ENCODE results near the gene TNFAIP8L2.
"Not testable (repeated sequence)": the region's sequence is repeated elsewhere in the genome, so short reads cannot be mapped to it uniquely, and the experiment has no call there.

TNFAIP8L2 gene

DNA sequence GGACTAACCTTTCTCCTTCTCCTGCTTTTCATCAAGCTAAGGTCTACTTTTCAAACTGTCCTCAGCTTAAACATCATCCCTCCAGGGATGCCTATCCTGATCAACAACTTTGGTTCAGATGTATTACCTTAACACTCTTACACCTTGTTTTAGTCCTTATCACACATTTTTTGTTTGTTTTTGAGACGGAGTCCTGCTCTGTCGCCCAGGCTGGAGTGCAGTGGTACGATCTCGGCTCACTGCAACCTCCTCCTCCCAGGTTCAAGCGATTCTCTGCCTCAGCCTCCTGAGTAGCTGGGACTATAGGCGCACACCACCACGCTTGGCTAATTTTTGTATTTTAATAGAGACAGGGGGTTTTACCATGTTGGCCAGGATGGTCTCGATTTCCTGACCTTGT, 32.2 kb downstream of the TNFAIP8L2 start:
- DNase-seq (ENCODE audit: low read depth in 3 of 3, low spot score in 1 of 3) = not testable (repeated sequence)

DNA sequence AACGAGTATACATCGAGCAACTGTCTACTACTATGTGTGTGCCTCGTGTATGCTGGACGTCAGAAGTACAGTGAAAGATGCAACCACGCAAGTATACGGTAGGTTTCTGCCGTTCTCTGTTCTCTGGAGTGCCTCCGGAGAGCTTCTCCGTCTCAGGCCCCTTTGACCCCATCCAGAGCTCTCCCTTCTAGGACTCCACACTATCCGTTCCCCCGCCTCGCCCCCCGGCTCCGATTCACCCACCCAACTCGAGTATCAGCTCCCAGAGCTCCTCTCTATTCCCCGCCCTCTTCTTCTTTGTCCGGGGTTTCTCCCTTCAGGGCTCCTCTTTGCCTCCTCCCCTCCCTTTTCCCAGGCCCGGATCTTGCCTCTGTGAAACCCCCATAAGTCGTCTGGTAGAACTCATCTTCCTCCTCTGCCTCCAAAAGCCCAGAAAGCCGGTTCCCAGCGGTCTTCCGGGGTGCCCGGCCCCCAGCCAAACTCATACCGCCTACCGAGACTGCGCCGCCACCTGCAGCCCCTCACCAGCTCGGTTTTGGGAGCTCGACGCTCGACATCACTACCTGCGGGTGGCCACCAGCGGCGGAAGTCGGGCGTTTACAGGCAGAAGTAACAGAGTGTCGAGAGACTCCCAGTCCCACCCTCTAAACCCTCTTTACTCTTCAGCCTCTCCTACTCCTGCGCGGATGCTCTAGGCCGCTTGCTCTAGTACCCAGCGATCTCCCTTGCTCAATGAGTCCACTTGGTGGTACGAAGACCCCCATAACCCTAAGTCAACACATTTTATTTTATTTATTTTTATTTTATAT, 33.4 kb downstream of the TNFAIP8L2 start, which contains the start of gene VPS72:
Gene VPS72 (minus strand): TSS at position 561 of the 809 bp plus-strand sequence. CDS start 76 bp downstream, at position 485.
- DNase-seq (ENCODE audit: low read depth in 3 of 3, low spot score in 1 of 3) = peak; percentile 53 to 68 (median 66)

DNA sequence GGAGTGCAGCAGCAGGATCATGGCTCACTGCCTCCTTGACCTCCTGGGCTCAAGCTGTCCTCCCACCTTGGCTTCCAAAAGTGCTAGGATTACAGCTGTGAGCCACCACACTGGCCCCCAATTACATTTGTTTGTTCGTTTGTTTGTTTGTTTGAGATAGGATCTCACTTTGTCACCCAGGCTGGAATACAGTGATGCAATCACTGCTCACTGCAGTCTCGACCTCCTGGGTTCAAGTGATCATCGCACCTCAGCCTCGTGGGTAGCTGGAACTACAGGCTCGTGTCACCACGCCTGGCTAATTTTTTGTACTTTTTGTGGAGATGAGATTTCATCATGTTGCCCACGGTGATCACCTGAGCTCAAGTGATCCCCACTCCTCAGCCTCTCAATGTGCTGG, 35.6 kb downstream of the TNFAIP8L2 start:
- no peak for DNase-seq (ENCODE audit: low read depth in 3 of 3, low spot score in 1 of 3)

DNA sequence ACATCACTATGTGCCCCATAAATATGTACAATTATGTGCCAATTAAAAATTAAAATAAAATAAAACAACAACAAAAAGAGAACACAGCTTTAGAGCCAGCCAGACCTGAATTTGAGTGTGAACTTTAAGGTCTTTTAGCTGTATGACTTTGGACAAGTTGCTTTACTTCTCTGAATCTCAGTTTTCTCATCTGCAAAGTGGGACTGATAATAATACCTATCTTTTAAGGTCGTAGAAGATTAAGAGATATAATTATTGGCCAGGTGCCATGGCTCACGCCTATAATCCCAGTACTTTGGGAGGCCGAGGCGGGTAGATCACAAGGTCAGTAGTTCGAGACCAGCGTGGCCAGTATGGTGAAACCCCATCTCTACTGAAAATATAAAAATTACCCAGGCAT, 36.9 kb downstream of the TNFAIP8L2 start:
- DNase-seq (ENCODE audit: low read depth in 3 of 3, low spot score in 1 of 3) = no peak

- DNase-seq (ENCODE audit: low read depth in 3 of 3, low spot score in 1 of 3) = no peak
Observed at GRCh38 chr1:151193856-151194255, 37.4 kb downstream of the TNFAIP8L2 start.

GRCh38 chr1:151194894-151195594, 38.6 kb downstream of the TNFAIP8L2 start:
- DNase-seq (ENCODE audit: low read depth in 3 of 3, low spot score in 1 of 3) = not testable (repeated sequence)

- no peak for DNase-seq (ENCODE audit: low read depth in 3 of 3, low spot score in 1 of 3)
Observed at GRCh38 chr1:151196292-151196800, 39.9 kb downstream of the TNFAIP8L2 start.

DNA sequence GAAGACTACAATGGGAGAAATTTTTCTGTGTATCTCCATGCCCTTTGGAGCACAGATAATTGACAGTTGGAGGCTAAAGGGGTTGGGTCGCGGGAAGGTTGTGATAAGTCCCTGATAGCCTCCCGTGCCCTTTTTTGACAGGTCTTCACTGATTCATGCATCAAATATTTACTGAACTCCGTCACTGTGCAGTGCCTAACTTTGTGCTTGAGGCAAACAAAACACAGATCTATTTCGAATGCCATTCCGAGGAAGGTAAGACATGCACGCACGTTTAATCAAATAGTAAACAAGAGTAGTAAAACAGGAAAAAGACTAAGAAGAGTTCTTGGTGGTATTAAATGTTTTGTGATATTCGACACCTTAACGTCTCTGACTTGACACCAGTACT, 41.4 kb downstream of the TNFAIP8L2 start:
- DNase-seq (ENCODE audit: low read depth in 3 of 3, low spot score in 1 of 3) = no peak

- DNase-seq (ENCODE audit: low read depth in 3 of 3, low spot score in 1 of 3) = peak; percentile 97
Observed at GRCh38 chr1:151198254-151199127, 42.0 kb downstream of the TNFAIP8L2 start, which contains the start of gene PIP5K1A. Gene PIP5K1A (plus strand): TSS chr1:151198552. CDS start chr1:151198997, 445 bp downstream.

GRCh38 chr1:151199873-151200581, 43.6 kb downstream of the TNFAIP8L2 start:
- DNase-seq (ENCODE audit: low read depth in 3 of 3, low spot score in 1 of 3) = no peak

DNA sequence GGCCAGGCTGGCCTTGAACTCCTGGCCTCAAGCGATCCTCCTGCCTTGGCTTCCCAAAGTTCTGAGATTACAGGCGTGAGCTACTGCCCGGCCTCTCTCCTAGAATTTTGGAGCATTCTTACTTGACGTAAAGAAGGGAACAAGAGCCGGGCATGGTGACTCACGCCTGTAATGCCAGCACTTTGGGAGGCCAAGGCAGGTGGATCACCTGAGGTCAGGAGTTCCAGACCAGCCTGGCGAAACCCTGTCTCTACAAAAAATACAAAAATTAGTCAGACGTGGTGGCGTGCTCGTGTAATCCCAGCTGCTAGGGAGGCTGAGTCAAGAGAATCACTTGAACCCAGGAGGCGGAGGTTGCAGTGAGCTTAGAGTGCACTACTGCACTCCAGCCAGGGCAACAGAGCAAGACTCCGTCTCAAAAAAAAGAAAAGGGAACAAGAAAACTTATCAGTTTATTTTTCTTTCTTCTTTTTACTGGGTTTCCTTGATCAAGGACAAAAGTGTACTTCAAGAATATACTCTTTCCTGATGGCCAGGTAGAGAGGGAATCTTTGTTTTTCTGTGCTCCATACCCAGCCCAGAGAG, 49.0 kb downstream of the TNFAIP8L2 start:
- not testable (repeated sequence) for DNase-seq (ENCODE audit: low read depth in 3 of 3, low spot score in 1 of 3)

All from stimulated activated CD4-positive, alpha-beta T cell treated with anti-CD3 and anti-CD28 coated beads, TNF-alpha, amount 100 ng/mL, for 1 hour (primary cell).